Left ventricle myocardium superior (tissue), 1 donor: ENCODE data around the gene CHST5. TPM values are rescaled to one million over a fixed set of nuclear protein-coding genes. Genes with fewer than 3 reads are reported as not detected.

Source experiments
- ATAC-seq: fragments of 200-7000 bp; cut with Tn5 transposase; one replicate; pipeline ENCODE4 v1.9.1; 2020; ENCODE audit warnings: mild to moderate bottlenecking, moderate library complexity
- DNase-seq: peaks from one replicate; pipeline ENCODE4 v3.0.0-alpha.2; 2020
- intact Hi-C: fragments of 100-400 bp; cut with micrococcal nuclease; formaldehyde crosslinking; loops from one replicate; pipeline ENCODE4 v1.11.0; 2022
- long read RNA-seq: library from polyadenylated mRNA; unstranded; transcript quantifications from one replicate; pipeline ENCODE4 v2.0.0, GENCODE V29; 2021
- total RNA-seq: library from RNA; stranded (reverse); fragmentation: NEBNext Ultra II Directional; extraction: Animal tissue kit (Norgen Biotek cat#: 25700); gene quantifications from one replicate; pipeline ENCODE4 v1.2.1, GENCODE V29; 2021
- donor health status: DM: no; HTN: yes; CAD: no; lungs with severe emphysema.

Gene CHST5
- total RNA-seq, result 0.07 TPM
- long read RNA-seq, result 0 reads

DNA sequence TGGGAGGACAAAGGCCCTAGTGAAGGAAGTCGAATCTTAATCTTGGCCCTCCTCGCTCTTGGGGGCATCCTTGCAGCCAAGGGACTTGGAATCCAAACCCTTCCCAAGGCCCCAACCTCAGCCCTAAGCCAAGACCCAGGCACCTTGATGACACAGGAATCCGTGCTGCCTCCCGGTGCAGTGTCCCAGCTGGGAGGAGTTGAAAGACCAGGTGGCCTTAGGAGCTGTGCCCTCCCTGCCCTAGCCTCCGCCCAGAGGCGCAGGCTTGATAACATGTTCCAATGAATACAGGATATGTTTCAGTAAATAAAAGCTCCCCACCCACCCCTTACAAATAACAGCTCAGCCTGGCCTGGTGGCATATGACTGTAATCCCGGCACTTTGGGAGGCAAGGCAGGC, at the start of gene CHST5:
CHST5 (minus strand) TSS at position 208 of the 400 bp plus-strand sequence. CDS start 5,724 bp downstream, outside the sequence.
- ATAC-seq, result no peak
- intact Hi-C loops, result no loop called here
- no peak for DNase-seq

DNA sequence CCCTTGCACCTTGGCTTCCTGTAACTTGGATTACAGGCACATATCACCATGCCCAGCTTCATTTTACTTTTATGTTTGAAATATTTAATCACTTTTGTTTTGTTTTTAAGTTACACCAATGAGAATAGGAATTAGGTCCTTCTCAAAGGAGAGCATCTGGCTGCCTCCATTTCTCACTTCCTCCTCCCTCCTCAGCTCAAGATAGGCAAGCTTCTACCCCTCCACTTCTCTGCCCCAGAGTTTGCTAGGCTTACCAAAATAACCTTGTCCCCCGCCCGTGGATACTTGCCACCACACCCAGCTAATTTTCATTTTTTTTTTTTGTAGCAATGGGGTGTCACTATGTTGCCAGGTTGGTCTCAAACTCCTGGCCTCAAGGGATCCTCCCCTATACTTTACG, 48.2 kb upstream of the CHST5 start:
- DNase-seq (no peak), ATAC-seq (no peak)
- intact Hi-C loops, result no loop called here

DNA sequence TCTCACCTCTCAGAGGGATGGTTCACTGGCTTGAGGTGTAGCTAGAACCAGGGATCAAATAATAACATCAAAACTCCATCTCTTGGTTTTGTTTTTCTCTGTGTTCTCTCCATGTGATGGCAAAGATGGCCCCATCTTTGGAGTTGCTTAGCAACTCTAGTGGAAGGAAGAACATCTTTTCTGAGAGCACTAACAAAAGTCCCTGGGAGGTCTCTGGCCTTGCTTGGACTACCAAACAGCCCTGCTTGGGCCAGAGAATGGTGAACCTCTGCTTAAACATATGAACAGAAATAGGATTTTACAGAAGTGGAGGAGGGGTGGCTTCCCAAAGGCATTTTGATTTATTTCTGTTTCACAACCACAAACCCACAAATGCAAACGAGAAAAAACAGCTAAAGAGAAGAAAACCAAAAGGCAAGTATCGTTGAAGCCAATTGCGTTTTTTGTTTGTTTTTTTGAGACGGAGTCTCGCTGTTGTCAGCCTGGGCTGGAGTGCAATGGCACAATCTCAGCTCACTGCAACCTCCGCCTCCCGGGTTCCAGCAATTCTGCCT, 43.5 kb upstream of the CHST5 start:
- ATAC-seq (no peak), DNase-seq (no peak)
- intact Hi-C loops, result no loop called here

DNA sequence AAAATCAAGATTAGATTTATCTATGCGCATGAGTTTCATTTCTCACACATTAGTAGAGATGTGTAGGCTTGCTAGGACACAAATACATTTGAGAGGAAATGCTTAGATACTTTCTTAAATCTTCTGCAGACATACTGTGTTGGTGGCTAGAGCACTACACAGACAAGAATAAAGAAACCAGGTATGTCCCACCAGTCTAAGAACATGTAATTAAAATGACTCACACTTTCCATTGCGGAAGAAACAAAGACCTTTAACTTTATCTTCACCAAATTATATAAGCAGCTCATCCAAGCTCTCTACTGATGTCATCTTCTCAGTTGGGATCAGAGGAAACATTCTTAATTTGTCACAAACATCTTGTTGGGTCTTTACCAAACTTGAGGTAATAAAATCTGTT, 42.8 kb upstream of the CHST5 start:
- ATAC-seq (no peak), DNase-seq (no peak)
- intact Hi-C loops, result no loop called here

DNA sequence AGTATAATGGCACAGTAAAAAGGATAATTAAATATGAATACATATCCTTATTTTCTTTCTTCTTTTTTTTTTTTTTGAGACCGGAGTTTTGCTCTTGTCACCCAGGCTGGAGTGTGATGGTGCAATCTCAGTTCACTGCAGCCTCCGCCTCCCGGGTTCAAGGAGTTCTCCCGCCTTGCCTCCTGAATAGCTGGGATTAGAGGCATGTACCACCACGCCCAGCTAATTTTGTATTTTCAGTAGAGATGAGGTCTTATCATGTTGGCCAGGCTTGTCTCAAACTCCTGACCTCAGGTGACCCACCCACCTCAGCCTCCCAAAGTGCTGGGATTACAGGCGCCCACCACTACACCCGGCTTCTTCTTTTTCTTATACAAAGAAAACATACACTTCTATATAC, 42.3 kb upstream of the CHST5 start:
- ATAC-seq (no peak), DNase-seq (no peak)
- intact Hi-C loops, result no loop called here

DNA sequence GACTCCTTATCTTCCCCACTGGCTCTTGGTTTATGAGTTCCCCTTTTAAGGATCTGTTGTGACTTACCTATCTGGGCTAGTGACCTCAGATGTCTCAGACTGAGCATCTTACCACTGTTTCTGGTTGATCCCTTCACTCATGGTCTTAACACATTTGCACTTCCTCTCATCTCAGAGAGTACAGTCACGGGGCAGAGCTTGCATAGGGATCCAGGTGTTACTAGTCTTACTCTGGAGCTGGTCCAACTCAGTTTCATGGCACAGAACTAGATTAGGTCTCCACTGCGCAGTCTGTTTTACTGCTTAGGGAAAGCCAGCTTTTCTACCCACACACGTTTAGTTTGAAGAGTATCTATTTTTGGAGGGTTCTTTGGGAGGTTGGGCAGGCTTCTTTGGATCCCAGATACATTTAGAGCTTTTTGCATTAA, 40.5 kb upstream of the CHST5 start:
- intact Hi-C loops, result no loop called here
- no peak for DNase-seq
- no peak for ATAC-seq

DNA sequence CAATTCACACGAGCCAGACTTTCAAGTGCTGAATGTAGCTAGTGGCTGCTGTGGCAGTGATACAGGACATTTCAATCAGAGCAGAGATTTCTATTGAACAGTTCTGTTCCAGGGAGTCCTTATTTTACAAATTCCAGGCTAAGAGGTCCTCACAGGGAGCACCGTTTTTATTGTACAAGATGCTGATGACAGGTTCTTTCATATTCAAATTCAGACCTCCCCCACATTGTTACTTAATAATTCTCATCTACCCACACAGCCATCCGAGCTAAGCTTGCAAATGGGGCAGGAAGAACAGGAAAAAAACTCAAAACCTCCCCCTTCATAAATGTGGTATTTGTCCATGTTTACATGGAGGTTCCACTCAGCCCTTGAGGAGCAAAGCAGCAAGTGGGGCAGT, 40.0 kb upstream of the CHST5 start:
- intact Hi-C loops, result no loop called here
- ATAC-seq (no peak), DNase-seq (no peak)

DNA sequence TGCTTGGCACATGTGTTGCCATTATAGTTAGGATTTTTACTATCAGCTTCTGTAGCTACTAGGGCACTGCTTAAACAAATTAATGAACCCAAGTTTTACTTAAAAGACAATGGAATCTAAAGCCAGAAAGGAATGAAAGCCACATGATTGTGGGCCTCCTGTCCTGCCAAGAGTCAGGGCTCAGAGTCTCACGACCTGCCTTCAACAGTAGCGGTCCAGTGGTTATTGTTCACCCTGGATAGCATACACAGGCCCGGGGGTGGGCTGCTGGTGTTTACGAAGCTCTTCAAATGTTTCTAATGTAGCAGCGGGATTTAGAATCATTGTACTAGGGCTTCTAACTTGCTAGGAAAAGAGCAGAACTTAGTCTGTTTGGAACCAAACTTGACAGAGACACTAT, 38.0 kb upstream of the CHST5 start:
- ATAC-seq (no peak), DNase-seq (no peak)
- intact Hi-C loops, result no loop called here

DNA sequence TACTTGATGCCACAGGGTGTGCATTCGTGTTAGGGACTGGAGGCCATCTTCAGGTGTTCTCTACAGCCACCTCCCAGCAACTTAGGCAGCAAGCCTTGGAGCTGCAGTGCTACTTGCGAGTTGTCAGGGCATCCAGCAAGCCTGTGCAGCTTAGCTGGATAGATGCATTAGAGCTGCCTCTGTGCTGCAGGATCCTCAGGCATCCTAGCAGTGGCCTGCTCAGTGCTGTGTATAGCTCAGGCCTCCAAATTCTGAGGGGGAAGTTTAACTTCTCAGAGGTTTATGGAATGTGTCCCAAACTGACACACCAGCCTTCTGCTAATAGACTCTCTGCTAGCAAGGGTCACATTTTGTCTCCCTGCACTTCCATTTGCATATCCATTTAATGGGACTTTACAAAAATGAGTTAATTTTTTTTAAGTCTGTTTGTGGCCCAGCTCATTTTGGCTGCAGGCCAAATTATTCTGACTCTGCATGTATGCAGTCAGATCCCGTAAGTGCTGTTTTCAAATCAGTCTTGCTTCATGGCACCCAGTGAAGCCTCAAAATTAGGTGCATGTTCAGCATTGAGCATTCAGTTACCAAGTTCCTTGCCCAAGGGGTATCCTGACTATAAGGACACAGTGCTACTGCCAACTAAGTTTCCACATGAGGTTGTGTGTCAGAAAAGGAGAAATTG, 37.1 kb upstream of the CHST5 start:
- intact Hi-C loops, result no loop called here
- DNase-seq (no peak), ATAC-seq (no peak)

DNA sequence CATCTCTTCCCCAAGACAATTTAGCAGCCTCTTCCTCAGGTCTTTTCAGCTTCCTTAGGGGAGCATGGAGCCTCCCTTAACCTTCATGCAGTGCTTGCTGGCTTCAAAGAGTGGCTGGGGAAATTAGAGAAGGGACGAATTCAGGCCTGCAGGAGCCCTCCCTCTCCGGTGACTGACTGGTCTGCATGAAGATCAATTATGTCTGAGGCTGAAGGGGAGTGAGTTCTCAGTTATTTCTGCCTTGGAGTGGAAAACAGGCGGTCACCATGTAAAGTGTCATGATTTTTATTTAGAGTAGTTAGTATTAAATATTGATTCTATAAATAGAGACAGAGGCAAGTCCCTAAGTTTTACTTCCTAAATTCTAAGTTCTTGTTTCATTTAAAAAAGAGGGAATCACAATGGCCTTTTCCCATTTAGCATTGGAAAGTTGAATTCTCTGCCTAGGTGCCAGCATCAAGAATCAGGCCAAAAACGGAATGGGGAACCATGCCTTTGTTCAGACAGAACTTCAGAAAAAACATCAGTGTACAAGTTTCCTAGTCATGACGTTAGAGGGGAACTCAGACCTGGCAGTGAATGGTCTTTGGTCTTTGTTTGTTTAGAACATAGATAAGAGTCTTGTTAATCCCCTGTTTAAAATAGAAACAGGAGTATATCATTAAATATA, 34.6 kb upstream of the CHST5 start:
- ATAC-seq (no peak), DNase-seq (no peak)
- intact Hi-C loops, result no loop called here

DNA sequence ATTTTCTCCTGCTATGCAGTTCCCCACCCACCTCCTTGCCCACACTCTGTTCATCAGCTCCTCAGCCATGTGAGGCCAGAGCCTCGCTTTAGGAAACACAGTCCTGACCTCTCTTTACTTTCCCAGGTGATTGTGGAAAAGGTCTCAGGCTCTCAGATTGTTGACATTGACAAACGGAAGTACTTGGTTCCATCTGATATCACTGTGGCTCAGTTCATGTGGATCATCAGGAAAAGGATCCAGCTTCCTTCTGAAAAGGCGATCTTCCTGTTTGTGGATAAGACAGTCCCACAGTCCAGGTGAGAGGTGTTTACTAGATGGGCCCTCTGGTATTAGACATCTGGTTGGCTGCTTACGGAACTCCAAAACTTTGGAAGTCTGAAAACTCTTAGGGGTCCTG, 32.0 kb upstream of the CHST5 start:
- DNase-seq (no peak), ATAC-seq (no peak)
- intact Hi-C loops, result no loop called here

DNA sequence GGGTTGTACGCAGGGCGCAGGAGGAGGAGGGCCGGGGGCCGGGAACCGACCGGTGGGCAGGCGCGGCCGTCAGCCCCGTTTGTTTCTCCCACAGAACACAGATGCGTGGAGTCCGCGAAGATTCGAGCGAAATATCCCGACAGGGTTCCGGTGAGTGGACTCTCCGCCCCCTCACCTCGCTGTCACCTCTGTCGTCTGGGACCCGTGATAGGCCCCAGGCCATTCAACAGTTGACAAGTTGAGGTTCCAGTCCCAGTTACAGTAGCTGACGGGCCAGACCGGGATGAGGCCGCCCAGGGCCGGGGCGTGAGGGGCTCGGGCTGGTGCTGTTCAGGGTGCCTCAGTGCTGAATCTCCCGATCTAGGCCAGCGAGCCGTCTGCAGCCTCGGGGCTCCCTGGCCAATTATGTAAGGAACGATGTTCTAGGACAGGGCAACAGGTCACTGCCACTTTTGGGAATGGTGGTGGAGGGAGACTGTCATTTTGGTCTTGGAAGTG, 30.9 kb upstream of the CHST5 start:
- DNase-seq (peak; percentile 34), ATAC-seq (peak; percentile 1)
- intact Hi-C loops, result no loop called here

DNA sequence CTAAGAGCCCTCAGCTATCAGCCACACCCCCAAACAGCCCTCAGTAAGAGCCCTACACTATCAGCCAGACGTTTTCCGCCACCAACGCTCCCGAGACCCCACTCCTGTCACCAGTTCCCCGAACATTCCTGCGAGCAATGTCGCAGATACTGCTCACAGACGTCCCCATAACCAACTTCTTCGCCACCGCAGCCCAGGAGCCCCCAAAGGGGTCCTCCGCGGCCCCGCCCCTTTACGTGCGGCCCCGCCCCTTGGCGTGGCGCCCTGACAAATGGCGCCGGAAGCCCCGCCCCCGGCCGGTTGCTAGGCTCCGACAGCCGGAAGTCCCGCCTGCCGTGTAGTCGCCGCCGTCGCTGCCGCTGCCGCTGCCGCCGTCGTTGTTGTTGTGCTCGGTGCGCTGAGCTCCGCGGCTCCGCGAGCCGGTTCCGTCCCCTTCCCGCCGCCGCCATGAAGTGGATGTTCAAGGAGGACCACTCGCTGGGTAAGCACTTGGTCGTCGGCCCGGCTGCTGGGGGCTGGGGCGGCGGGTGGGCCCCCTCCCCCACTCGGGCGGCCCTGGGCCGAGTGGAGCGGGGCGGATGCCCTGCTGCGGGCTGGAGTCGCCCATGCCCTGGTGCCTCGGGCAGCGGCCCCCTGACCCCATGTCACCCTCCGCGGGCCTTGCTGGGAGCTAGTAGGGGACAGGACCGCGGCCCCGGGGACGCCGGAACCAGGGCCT, 30.3 kb upstream of the CHST5 start, which contains the start of gene GABARAPL2:
GABARAPL2 (plus strand) TSS at position 340 of the 718 bp plus-strand sequence; CDS start at position 448, 108 bp downstream.
- ATAC-seq (peak; percentile 94), DNase-seq (peak; percentile 92)
- intact Hi-C loops, result no loop called here

DNA sequence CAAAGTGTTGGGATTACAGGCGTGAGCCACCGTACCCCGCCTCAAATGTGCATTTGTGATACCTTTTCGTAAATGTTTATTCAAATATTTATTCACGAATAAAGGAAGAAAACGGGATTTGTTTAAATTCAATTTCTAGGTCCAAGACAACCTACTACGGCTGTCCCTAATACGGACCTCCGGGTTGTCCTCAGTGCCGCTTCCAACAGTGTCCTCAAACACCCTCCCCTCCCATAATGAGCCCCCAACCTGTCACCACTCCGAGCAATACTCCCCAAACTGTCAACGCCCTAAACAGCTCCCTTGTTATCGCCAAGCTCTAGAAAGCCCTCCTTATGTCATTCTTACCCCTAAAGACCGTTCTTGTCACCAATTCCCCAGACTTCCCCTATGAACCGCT, 29.7 kb upstream of the CHST5 start:
- DNase-seq (no peak), ATAC-seq (peak; percentile 34)
- intact Hi-C loops, result no loop called here

DNA sequence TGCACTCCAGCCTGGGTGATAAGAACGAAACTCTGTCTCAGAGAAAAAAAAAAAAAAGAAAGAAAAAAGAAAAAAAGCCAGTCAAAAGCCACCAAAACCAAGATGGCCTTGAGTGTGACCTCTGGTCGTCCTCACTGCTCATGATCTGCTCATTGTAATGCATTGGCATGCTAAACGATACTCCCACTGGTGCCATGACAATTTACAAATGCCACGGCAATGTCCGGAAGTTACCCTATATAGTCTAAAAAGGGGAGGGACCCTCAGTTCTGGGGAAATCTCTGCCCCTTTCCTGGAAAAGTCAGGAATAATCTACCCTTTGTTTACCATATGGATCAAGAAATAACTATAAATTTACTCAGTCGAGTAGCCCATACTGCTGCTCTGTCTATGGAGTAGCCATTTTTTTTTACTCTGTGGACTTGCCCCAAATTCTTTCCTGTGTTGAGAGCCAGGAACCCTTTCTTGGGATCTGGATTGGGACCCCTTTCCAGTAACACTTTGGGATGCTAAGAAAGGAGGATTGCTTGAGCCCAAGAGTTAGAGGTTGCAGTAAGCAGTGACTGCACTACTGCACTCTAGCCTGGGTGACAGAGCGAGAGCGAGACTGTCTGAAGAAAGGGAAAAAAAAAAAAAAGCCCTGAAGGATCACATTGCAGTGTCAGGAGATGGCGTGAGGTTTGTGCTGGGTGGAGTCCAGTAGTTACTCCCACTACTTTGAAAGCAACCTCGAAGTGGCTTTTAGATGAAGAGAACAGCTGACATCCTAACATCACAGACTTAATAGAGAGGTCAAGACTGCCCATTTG, 23.9 kb upstream of the CHST5 start:
- intact Hi-C loops, result no loop called here
- ATAC-seq (no peak), DNase-seq (no peak)

DNA sequence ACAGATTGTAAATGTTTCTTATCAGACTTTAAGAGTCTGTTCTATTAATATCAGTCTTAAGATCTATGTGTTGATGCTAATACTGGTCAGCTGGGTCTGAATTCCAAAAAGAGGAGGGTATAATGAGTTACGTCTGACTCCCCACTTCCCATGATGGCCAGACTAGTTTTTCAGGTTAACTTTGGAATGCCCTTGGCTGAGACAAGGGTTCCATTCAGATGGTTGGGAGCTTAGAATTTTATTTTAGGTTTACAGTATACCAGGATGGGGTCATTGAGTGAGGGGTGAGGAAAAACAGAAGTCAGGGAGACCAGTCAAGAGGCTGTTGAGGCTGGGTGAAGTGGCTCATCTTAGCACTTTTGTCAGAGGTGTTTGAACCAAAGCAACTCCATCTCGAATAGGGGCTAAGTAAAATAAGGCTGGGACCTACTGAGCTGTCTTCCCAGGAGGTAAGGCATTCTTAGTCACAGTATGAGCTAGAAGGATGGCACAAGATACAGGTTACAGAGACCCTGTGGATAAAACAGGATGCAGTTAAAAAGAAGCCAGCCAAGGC, 23.0 kb upstream of the CHST5 start:
- DNase-seq (no peak), ATAC-seq (no peak)
- intact Hi-C loops, result no loop called here

DNA sequence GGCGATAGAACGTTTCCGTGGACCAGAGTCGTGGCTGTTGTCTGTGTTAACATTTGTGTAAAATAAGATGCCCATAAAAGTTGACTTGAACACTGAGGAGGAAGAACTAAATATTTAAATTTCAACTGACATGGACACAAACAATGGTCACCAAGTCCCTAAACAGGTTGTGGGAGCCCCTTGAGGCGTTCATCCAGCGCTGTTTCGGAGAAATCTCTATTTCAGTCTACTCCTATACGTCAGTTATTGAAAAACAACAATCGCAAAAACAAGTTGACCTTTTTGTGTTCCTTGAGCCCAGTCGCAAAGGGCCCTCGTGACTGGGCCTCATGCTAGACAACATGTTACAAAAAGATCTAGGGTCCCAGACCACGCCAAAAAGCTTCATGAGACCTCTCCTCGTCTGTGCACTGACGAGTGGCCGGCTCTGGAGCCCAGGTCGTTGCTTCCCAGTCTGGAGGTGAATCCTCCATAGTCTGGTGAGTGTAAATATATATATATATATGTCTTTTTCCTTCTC, 20.6 kb upstream of the CHST5 start:
- no peak for DNase-seq
- intact Hi-C loops, result no loop called here
- no peak for ATAC-seq

DNA sequence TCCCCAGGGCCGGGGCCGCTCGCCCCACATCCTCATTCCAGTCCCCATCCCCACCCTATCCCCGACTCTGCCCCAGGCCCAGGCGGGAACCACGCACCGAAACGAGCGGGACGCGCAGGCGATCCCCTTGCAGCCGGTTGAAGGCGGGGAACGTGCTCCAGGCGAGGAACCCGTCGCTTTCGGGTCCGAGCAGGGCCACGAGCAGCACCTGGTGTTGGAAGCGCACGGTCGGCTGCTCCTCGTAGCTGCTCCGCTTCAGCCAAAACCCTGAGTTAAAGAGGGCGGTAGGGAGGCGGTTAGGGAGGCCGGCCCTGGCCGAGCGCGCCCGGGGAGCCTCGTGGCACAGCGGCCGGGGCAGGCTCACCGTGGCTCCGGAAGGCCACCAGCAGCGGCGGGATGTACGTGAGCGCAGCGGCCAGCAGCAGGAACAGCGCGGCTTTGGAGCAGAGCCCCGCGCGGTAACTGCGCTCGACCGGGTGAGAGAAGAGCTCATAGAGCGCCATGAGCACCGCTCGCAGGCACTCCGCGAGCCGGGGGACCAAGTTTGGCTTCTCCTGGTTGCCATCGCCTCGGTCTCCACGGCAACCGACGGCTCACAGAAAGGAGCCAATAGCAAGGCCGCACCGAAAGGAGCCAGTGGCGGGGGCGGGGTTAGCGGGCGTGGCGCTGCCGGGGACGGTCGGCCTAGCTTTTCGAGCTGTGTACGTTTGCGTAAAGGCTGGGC, 20.0 kb upstream of the CHST5 start, which contains the start of gene TMEM231:
TMEM231 (minus strand) TSS at position 546 of the 724 bp plus-strand sequence; CDS start at position 503, 43 bp downstream.
- intact Hi-C loops, result no loop called here
- DNase-seq (peak; percentile 99), ATAC-seq (peak; percentile 97)
